Activated CD4-positive, alpha-beta T cell treated with anti-CD3 and anti-CD28 coated beads, Interleukin-2, amount 50 U/mL, for 16 hours (primary cell): Measurements from ENCODE around the gene REX1BD.
A peak's percentile ranks its signal among the peaks of the same experiment; 100 is the strongest.
"Not testable (repeated sequence)": the region's sequence is repeated elsewhere in the genome, so short reads cannot be mapped to it uniquely, and the experiment has no call there.

Source experiments
- DNase-seq: peaks from one replicate; pipeline ENCODE4 v3.0.0-alpha.2; 2020

The REX1BD gene

DNA sequence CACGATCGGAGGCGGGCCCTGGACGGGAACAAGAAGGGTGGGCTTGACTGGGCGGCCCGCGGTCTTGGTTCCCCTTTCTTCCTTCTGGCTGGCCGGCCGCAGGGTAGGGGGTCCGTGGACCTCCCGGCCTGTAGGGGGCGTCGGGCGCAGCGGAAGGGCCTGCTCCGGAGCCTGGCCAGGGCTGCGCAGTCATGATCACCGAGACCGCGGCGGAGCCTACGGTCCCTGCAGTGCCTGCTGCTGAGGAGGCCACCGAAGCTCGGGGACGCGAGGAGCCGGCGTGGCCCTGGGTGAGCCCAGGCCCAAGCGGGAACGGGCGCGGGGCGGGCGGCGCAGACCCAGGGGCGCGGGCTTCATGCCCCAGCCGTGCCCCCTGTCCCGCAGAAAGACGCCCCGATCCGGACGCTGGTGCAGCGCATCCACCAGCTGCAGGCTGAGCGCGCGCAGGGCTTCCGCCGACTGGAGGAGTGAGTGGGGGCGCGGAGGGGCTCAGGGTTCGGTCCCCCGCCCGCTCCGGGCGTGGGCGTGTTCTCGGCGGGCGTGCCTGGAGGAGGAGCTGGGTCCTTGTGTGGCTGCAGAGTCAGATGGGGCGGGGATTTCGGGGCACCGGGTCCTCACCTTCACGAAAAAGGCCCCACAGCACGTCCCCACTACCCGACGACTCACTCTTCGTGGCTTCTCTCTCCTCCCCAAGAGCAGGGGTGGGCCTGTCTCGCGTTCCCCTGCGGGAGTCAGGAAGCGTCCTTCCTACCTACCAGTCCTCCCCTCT, at the start of gene REX1BD:
TSS of gene REX1BD (plus strand) at position 188 of the 769 bp plus-strand sequence. CDS start at position 192, 4 bp downstream.
- DNase-seq, result peak; percentile 91

DNA sequence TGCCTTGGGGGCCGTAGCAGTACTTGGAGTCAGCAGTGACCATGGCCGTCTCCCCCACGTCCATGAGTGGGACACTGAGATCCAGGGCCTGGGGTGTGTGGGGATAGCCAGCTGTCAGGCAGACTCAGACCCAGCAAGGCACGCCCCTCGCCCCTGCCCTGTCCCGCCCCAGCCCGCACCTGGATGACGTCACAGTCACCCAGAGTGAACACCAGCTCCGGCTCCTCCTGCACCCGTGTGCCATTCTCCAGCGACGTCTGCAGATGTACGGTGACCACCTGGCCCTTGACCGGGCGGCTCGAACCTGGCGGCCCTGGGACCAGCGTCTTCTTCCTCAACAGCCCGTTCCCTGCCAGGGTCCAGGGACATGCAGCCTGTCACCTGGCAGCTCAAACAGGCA, 49.2 kb upstream of the REX1BD start:
- DNase-seq, result no peak

DNA sequence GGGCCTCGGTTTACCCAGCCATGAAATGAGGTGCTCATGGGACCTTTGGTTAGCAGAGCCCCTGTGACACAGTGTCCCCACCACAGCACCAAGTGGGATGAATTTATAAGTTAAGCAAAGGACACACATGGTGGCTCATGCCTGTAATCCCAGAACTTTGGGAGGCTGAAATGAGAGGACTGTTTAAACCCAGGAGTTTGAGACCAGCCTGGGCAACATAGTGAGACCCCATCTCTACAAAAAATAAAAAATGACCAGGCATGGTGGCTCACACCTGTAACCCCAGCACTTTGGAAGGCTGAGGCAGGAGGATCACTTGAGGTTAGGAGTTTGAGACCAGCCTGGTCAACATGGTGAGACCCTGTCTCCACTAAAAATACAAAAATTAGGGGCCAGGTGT, 48.4 kb upstream of the REX1BD start:
- DNase-seq, result not testable (repeated sequence)

DNA sequence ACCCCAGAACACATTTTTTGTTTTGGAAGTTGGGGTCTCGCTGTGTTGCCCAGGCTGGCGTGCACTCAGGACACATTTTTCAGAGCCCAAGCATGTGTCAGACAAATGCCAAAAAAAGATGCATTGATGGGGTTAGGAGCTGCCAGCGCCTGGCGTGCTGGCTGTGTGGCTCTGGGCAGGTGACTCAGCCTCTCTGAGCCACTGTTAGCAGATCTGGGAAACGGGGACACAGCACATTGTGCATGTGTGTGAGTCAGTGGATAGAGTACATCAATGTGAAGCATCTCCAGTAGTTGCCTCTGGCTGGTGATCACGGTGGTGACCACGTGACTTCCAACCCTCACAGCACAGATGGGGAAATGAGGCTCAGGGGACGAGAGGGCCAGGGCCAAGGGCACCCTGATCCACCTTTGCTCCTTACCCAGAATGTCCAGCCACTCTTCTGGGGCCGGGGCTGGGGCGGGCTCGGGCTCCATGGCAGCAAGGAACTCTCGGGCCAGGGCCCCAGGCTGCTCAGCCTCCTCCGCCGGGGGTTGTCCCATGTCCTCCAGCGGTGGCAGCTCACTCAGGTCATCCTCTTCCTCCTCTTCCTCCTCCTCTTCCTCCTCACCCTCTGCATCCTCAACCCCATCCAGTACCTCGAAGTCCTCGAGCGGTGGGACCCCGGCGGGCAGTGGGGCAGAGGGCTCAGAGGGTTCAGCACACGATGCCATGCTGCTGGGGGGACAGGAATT, 47.2 kb upstream of the REX1BD start:
- peak; percentile 34 for DNase-seq

DNA sequence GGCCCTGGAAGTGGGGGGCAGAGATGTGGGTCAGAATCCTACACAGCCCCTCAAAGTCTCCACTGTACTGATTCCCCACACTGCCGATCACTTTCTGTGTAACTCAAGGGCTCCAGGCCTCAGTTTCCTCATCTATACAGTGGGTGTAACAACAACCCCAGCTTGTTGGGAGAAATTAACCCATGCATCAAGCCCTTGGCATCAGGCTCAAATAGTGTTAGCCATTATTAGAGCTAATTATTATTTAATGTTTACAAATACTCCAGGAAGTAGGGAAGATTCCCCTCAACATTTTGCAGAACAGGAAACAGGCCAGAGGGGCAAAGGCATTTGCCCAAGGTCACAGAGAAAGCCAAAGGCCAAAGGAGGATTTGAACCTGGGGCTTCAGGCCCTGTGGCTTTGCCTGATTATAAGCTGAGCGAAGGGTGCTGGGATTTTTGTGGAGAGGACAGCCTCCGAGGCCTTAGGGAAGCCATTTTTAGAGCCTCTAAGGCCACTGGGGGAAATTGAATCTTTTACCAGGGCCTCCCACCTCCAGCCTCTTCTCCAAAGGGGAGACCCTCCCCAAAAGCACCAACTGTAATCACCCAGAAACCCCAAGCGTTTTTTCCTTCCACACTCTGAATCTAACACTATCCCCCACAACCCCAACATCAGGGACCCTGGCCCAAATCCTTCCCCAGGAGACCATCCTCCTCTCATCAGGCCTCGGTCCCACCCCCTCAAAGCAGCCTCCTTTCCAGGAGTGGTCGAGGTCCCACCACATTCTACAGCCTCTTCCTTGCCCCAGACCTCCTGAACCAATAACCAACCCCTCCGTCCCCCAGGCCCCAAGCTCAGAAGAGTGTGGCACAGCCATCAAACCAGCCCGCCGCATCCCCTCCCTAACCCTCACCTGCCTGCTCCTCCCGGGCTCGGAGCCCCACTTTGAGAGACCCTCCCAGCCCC, 46.3 kb upstream of the REX1BD start:
- DNase-seq, result no peak

DNA sequence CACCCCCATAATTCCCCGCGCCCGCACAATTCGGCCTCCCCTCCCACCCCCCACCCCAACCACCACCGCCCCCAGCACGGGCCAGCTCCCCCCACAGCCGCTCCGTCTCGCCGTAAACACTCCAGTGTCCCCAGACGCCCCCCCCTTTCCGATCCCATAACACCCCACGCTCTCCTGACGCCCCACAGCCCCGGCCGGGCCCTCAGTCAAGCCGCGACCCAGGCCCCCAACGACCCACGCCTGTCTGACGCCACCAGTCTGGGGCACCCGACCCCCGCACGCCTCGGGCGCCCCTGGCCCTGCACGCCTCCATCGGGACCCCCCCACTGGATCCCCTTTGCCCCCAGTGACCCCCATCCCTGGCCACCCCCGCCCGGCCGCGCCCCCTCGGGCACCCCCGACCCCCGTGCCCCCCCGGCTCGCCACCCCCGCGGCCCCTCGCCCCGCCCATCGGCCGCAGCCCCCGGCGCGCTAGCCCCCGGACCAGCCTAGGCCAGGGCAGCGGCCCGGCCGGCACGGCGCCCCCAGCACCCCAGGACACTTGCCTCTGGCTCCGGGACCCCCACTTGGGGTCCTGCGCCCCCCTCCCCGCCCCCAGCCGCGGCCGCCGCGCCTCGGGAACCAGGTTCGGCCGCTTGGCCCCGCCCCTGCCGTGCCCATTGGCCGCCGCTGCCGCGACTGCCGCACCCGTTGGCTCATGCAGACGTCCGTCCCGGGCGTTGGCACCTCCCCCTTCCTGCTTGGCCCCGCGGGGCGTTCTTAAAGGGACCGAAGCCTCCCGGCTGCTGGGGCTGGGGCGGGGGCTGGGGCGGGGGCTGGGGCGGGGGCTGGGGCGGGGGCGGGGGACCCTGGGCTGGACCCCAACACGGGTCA, 45.4 kb upstream of the REX1BD start, which contains the start of gene FKBP8:
TSS of gene FKBP8 (minus strand) at position 633 of the 873 bp plus-strand sequence. CDS start 1,603 bp downstream, outside the sequence.
- DNase-seq, result peak; percentile 95

DNA sequence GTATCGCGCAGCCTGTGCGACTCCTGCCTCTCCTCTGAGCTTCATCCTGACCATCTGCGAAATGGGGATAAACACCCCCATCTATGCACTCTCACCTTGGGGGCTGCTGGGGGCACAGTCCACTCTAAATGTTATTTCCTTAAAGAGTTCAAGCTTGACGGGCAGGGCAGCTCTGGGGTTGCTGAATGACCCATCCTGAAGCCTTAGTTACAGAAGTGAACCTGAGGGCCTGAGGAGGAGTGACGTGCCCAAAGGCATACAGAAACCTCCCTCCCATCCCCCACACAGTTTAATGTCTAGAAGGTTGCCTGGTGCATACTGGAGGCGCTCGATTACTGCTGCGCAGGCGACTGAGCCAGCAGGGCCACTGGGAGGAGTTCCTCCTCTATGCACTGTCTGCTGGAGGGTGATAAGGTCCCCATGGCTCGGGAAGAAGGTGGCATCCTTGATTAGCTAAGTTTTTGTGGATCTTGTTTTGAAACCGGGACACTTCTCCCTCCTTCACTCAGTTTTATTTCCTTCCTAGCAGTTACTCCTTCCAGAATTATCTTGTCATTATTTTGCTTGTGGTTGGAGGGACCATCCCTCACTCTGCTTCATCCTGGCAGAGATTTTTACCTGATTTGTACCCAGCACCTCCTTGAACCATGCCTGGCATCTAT, 44.7 kb upstream of the REX1BD start:
- peak; percentile 93 for DNase-seq

DNA sequence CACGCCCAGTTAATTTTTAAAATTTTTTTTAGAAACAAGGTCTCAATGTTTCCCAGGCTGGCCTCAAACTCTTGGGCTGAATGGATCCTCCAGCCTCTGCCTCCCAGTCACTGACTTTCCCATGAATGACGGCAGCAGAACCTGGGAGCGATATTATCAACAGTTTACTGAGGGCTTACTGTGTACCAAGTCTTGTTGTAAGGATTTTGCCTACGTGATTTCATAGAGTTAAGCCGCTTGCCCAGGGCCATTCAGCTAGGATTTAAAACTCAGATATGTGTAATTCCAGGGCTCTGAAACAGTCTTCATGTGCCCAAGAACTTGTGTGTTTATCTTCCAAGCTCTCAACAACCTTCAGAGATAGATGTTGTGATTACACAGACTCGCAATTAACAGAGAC, 37.0 kb upstream of the REX1BD start:
- DNase-seq, result no peak

DNA sequence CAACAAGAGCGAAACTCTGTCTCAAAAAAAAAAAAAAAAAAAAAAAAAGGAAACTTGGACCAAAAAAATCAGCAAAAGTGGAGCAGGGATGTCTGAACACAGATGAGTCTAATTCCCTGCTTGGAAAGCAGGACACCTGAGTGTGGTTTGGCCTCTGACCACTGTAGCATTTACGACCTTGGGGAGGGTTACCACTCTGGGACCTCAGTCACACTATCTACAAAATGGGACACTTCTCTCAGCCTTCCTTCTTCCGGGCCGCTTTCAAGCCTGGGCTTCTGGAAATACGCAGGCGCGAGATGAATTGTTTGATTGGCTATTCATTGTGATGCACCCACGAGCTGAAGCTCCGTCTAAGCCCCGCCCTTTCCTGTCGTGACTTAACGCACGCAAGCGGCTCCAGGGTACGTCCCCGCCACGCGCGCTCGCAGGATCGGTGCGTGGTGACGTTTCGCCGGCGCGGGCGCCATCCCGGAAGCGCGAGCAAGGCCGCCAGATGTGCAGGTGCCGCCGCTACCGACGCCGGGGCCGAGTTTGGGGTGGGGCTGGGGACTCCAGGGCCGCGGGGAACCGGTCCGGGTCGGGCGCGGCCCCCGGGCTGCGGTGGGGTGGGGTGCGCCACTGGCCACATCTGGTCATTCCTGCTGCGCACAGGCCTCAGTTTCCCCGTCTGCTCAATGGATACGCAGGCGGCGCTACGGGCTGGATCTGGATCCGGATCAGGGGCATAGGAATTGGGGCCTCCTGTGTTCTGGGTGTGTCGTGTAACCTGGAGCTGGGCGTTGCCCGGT, 31.0 kb upstream of the REX1BD start, which contains the start of gene KXD1:
TSS of gene KXD1 (plus strand) at position 460 of the 791 bp plus-strand sequence. CDS start 4,187 bp downstream, outside the sequence.
- DNase-seq, result peak; percentile 100

DNA sequence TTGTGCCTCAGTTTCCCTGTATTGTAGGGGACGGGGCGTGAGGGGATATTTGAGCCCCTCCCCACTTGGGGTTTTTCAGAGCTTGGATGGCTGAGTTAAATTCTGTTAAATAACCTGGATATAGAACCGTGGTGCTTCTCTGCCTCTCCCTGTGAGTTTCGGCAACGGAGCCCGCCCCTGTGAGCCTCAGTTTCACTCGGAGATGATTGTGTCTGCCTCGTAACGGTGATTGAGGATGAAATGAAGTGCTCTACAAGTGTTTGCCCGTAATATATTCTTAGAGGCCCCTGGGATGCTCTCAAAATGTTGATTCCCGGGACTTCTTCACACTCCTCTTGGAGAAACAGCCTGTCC, 30.4 kb upstream of the REX1BD start:
- no peak for DNase-seq

DNA sequence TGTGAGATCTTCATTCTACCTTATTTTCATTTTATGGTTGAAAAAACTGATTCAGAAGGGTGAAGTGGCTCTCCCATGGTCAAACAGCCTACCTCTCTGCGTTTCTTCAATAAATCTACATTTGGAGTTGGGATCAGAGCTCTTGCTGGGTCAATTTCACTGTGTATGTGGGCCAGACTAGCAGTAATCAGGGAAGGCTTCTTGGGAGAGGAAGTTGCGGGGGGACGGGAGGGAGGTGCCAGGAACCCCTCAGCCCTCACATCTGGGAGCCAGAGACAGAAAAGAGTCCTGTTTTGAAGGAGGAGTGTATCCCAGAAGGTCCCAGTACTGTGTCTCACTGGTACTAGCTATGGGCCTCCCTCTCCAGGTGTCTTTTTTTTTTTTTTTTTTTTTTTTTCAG, 30.0 kb upstream of the REX1BD start:
- no peak for DNase-seq

DNA sequence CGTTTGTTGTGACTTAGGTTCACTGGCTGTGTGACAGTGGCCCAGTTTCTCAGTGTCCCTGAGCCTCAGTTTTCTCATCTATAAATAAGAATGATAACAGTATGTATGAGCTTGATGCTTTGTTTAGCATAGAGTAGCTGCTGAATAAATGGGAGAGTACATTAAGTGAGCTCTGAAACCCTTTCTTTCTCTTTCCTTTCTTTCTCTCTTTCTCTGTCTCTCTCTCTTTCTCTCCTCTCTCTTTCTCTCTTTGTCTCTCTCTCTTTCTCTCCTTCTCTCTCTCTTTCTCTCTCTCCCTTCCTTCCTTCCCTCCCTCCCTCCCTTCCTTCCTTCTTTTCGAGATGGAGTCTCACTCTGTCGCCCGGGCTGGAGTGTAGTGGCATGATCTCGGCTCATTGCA, 28.9 kb upstream of the REX1BD start:
- DNase-seq, result no peak

DNA sequence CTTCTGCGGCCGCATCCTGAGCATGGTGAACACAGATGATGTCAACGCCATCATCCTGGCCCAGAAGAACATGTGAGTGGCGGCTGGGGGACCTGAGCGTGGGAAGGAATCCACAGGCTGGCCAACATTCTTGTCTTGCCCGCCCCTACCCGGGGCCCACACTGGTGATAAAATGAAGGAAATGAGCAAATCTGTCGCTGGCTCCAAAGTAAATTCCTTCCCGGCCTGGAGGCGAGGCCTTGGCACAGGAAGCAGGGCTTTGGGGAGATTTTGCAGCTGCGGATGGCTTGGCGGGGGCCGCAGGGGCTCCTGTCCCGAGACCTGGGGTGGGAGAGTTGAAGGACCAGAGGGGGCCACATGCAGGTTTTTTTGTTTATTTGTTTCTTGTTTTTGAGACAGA, 26.5 kb upstream of the REX1BD start:
- DNase-seq, result no peak

DNA sequence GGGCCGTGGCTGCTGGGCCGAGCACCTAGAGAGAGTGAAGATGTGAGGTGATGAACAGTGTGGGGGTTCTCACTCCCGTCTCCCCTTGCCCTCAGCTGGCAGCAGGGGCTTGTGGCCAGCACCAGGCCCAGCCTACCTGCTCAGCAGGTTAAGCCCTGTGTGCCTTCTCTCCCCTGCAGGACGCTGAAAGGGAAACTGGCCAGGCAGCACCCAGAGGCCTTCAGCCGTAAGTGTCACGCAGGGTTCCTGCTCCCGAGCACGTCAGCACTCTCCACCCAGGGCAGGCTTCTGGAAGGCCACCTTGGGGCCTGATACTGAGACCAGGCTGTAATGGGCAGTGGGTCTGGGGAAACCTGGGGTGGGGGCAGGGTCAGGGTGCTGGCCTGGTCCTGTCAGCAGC, 21.6 kb upstream of the REX1BD start:
- DNase-seq, result no peak

DNA sequence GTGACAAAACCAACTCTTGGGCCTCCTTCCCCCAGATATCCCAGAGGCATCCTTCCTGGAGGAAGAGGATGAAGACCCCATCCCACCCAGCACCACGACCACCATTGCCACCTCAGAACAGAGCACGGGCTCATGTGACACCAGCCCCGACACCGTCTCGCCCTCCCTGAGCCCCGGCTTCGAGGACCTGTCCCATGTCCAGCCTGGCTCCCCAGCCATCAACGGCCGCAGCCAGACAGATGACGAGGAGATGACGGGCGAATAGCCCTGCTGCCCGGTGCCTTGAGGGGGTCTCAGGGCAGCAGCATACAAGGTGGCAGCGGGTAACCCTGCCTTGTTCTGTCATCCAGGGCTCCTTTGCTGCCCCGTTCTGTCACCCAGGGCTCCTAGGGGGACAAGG, 20.2 kb upstream of the REX1BD start:
- no peak for DNase-seq

DNA sequence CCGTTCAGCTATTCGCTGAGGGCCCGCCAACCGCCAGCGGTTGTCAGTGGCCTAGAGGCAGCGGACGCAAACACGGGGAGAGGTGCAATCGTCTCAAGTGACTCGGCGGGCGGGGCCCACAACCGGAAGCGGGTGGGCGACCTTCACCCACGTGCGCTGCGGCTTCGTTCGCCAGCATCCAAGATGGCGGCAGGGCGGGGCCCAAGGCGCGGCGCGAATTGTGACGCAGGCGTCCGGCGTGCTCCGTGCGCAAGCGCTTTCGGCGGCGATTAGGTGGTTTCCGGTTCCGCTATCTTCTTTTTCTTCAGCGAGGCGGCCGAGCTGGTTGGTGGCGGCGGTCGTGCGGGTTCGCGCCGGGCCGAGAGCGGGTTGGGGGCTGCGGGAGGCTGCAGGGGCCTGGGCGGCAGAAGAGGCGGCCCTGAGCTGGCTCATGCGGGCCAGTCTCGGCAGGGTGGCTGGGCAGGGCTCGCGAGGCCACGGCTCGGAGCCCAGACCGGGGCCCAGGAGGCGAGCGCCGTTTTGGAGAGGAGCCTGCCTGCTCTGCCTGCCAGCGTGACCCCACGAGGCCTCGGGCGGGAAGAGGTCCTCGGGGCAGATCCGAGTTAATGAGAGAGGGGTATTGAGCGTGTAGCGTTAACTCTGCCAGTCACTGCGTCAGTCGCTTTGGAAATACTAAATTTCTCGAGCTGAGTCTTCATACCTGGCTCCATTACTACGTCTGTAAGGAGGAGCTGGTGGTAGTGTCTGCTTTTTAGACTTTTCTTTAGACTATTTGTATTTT, 16.8 kb upstream of the REX1BD start, which contains the start of gene UBA52:
TSS of gene UBA52 (plus strand) at position 294 of the 781 bp plus-strand sequence. CDS start 1,444 bp downstream, outside the sequence.
- DNase-seq, result peak; percentile 99

DNA sequence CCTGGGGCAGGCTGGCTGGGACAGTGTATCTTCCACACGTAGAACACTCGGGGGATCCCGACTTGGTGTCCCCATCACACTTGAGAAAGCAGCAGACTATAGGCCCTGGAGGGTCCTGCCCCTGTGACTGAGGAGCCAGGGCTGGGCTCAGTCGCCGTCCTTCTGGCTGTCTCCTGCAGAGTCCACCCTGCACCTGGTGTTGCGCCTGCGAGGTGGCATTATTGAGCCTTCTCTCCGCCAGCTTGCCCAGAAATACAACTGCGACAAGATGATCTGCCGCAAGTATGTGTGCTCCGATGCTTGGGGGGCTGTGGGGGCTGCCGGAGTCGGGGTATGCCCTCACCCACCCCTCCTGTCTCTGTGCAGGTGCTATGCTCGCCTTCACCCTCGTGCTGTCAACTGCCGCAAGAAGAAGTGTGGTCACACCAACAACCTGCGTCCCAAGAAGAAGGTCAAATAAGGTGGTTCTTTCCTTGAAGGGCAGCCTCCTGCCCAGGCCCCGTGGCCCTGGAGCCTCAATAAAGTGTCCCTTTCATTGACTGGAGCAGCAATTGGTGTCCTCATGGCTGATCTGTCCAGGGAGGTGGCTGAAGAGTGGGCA, 13.8 kb upstream of the REX1BD start:
- no peak for DNase-seq

DNA sequence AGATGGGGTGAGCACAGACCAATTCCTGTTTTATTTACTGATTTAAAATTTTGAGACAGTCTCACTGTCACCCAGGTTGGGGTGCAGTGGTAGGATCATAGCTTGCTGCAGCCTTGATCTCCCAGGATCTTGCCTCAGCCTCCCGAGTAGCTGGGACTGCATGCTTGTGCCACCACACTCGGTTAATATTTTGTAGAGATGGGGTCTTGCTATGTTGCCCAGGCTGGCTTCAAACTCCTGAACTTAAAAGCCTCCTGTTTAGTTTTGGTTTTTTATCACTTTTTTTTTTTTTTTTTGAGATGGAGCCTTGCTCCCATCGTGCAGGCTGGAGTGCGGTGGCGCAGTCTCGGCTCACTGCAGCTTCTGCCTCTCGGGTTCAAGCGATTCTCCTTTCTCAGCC, 12.2 kb upstream of the REX1BD start:
- no peak for DNase-seq

DNA sequence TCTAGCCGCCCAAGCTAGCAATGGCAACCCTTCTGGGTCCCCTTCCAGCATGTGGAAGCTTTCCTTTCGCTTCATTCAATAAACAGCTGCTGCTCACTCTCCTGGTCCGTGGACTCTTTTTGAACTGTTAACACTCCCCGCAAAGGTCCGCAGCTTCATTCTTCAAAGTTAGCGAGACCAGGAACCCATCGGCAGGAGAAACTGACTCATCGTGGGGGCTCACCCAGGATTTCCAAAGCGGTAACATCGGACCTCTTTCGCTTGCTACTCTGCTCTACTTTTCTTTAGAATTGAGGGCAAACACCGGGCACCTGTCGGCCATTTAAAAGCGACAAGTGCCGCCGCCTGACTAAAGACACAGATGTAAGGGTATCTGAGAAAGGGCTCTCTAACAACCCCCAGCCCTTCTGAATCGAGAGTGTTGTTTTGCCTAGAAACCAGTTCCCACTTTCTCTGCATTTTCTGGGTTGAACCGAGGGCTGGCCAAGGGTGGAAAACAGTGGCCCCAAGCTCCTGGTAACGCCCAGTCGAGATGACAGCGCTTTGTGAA, 11.2 kb upstream of the REX1BD start:
- no peak for DNase-seq
